Right hindlimb (tissue), 1 donor: ENCODE data around the gene RHOXF1.
A peak's percentile ranks its signal among the peaks of the same experiment; 100 is the strongest.
"Not testable (repeated sequence)": the region's sequence is repeated elsewhere in the genome, so short reads cannot be mapped to it uniquely, and the experiment has no call there.

Source experiments
- DNase-seq: peaks from one replicate; pipeline ENCODE4 v3.0.0-alpha.2; 2018

RHOXF1 gene, protein sequence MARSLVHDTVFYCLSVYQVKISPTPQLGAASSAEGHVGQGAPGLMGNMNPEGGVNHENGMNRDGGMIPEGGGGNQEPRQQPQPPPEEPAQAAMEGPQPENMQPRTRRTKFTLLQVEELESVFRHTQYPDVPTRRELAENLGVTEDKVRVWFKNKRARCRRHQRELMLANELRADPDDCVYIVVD

DNA sequence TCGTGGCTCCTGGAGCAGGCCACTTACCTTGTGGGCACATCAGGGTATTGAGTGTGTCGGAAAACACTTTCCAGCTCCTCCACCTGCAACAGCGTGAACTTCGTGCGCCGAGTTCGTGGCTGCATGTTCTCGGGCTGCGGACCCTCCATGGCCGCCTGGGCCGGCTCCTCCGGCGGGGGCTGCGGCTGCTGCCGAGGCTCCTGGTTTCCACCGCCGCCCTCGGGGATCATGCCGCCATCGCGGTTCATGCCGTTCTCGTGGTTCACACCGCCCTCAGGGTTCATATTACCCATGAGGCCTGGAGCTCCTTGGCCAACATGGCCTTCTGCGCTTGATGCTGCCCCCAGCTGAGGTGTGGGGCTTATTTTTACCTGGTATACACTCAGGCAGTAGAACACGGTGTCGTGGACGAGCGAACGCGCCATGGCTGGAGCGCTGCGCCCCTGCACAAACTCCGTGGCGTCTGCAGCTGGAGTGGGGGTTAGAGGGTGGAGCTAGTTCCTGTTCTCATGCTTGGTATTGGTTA, at the start of gene RHOXF1:
TSS of gene RHOXF1 (minus strand) at position 476 of the 526 bp plus-strand sequence. CDS start at position 425, 51 bp downstream.
- no peak for DNase-seq

GRCh38 chrX:120159086-120159485, 43.4 kb upstream of the RHOXF1 start:
- DNase-seq: not testable (repeated sequence)

- DNase-seq: not testable (repeated sequence)
These were observed 42.6 kb upstream of the RHOXF1 start, which contains the start of gene RHOXF2 for GRCh38 chrX:120158313-120158712. RHOXF2 (plus strand) TSS chrX:120158613; CDS start chrX:120158751, 138 bp downstream.

GRCh38 chrX:120150109-120150744, 34.5 kb upstream of the RHOXF1 start:
- not testable (repeated sequence) for DNase-seq

GRCh38 chrX:120147537-120147936, 31.8 kb upstream of the RHOXF1 start:
- DNase-seq: no peak

GRCh38 chrX:120146323-120146722, 30.6 kb upstream of the RHOXF1 start:
- not testable (repeated sequence) for DNase-seq

DNA sequence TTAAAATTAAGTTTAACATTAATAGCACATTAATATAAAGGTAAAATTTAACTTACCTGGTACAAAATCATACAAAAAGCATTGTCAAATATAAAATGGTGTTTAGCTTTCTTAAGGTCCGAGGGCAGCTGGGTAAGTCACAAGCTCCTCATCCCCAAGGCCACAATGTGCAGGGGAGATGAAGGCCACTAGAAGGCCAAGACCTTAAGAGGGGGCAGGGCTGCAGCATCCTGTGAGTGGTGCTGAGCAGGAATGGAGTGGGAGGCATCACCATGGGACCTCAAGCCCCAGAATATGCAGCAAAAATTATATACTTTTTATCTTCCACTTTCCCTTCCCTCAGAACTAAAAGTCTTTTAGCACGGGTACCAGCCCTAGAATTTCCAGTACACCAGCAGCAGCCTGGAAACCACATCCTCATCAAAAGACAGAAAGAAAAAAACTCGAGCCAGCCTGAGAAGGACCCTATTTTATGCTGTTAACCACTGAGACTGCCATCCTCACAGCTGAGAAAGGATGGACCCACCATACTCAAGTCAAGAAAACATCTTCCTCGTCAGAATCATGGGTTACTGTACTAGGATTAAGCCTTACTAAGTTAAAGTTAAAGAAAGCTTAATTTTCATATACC, 29.7 kb upstream of the RHOXF1 start:
- no peak for DNase-seq

GRCh38 chrX:120144178-120144844, 28.6 kb upstream of the RHOXF1 start:
- DNase-seq: peak; percentile 23

DNA sequence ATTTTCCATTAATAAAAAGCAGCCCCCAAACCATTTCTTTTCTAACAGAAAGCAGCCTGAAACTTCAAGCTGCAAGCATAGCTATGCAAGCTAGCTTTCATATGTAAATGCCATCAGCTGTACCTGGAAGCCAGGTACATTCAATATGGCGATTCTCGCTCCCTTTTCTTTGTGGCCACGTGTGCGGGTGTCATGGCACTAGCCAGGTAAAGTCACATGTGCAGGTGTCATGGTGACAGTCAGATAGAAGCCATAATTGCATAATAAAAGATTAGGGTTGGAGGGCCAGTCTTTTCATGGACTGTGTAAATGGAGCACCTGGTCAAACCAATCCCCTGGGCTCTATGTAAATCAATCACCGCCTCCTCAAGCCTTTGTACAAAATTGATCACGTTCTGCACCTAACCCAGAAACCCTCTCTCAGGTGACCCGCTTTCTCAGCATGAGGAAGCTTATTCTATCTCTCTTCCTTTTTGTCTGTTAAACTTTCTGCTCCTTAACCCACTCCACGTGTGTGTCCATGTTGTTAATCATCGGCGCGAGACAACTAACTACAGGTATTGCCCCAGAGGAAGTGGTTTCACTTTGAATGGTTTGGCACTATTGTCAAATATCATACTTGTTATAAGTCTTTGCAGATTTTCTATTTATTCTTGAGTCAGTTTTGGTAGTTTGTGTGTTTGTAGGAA, 24.7 kb upstream of the RHOXF1 start:
- no peak for DNase-seq

- no peak for DNase-seq
These were observed 21.7 kb upstream of the RHOXF1 start for GRCh38 chrX:120137439-120137838.

DNA sequence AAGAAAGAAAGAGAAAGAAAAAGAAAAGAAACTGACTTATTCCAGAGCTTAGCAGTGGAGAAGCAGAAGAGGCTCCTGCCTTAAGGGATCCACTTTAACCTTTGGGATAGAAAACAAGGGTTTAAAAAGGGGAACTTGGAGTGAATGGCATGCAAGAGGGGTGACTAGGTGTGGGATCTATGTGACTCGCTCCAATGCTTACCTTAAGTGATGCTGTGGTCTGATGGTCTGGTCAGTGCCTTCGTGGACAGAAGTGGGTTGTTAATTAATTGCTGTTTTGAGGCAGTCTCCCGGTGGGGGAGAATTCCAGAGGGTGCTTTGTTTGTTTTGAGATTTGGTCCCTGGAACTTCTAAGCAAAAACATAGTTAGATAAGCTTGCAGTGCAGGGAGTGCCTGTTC, 21.1 kb upstream of the RHOXF1 start:
- no peak for DNase-seq

- DNase-seq: no peak
These were observed 20.4 kb upstream of the RHOXF1 start for GRCh38 chrX:120136128-120136527.

- DNase-seq: not testable (repeated sequence)
These were observed 12.7 kb upstream of the RHOXF1 start for GRCh38 chrX:120128306-120128846.

GRCh38 chrX:120125444-120125843, 9.7 kb upstream of the RHOXF1 start:
- DNase-seq: no peak

DNA sequence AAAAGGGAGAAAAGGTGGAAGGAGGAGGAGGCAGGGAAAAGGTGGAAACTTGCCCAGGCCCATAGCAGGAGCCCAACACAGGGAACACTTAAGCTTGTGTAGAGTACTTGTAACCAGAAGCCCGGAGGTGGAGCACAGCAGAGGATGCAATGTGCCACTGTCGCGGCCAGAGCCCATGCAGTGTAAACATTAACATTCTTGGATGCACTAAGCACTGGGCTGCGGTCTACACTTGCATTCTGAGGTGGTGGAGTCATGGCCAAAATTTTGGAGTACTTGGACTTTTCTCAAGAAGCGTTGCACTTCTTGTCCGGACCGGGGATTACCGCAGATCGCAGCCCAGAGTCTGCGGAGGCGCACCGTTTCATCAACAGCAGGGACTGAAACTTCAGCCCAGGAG, 4.5 kb upstream of the RHOXF1 start:
- DNase-seq: no peak

- DNase-seq: no peak
These were observed 4.1 kb downstream of the RHOXF1 start for GRCh38 chrX:120111611-120112010.

DNA sequence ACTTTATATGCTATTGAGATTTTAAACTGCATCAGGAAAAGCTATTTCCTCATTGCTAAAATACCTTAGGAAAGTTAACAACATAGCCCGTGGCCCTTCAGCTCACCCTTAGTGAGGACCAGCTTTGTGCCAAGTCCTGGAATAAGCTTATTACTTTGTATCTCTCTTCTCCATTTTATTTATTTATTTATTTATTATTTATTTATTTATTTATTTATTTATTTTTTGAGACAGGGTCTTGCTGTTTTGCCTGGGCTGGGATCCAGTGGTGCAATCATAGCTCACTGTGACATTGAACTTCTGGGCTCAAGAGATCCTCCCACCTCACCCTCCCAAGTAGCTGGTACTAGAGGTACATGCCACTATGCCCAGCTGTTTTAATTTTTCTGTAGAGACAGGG, 6.3 kb downstream of the RHOXF1 start:
- DNase-seq: no peak

DNA sequence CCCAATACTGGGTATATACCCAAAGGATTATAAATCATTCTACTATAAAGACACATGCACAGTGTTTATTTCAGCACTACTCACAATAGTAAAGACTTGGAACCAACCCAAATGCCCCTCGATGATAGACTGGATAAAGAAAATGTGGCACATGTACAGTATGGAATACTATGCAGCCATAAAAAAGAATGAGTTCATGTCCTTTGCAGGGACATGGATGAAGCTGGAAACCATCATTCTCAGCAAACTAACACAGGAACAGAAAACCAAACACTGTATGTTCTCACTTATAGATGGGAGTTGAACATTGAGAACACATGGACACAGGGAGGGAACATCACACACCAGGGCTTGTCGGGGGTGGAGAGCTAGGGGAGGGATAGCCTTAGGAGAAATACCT, 11.0 kb downstream of the RHOXF1 start:
- DNase-seq: not testable (repeated sequence)

DNA sequence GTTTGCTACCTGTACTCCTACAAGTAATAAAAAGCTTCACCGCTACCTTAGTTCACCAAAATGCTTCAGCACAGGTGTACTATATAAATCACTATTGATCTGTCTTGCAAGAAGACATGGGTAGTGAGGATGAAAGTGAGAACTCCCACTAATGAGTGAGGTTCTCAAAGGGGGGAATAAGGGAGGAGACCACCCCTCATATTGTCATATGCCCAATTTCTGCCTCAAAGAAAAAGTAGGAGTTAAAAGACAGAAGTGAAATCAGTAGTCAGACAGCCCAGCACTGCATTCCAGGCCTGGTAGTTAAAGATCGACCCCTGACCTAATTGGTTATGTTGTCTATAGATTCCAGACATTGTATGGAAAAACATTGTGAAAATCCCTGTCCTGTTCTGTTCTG, 14.7 kb downstream of the RHOXF1 start:
- DNase-seq: not testable (repeated sequence)

- no peak for DNase-seq
These were observed 25.5 kb downstream of the RHOXF1 start for GRCh38 chrX:120090208-120090607.

- no peak for DNase-seq
These were observed 28.3 kb downstream of the RHOXF1 start for GRCh38 chrX:120087289-120088017.
